ENCODE data around the gene MEGF6. TPM values are rescaled to one million over a fixed set of nuclear protein-coding genes. Genes with fewer than 3 reads are reported as not detected.

Gene MEGF6
- total and polyA plus RNA-seq, 2 donors (not counting 1 experiment from before 2014, with no cell fraction given): 43.2 to 77.3 TPM

GRCh38 chr1:3495776-3496745 lies 115.2 kb downstream of the MEGF6 start:
- intact Hi-C loops (cut with micrococcal nuclease): no loop called here
- ChIA-PET POLR2A (no interaction called here), CTCF (no interaction called here)
- H3K4me3 ChIP-seq (ENCODE audit: control extremely low read depth in 1 of 5, extremely low read depth in 1 of 5, insufficient read depth in 1 of 5, low read depth in 2 of 5, low read length in 4 of 5): no peak overlapping the region
- no peaks in the 10 kb centered on the region for H3K27me3 ChIP-seq (replicated peaks in 1 of 4; ENCODE audit: control extremely low read depth in 1 of 4, control insufficient read depth in 3 of 4, insufficient read depth in 4 of 4, low read length in 3 of 4)
- no peak overlapping the region for H3K27ac ChIP-seq (ENCODE audit: low read length in 2 of 2)
- H4K20me1 ChIP-seq (ENCODE audit: control insufficient read depth, insufficient read depth, low read length, poor library complexity, severe bottlenecking): peaks cover 2% of the 10 kb centered on the region
- H3K9me3 ChIP-seq (ENCODE audit: control extremely low read depth in 1 of 3, control insufficient read depth in 2 of 3, insufficient read depth in 1 of 3, low read length in 2 of 3): no peaks in the 10 kb centered on the region
- ATAC-seq (ENCODE audit: low read depth) (no peak), DNase-seq (no peak)
- Mint-ChIP-seq H3K4me3 (no peak overlapping the region), H3K27ac (no peak overlapping the region), H3K9me3 (ENCODE audit: insufficient read depth) (no peaks in the 10 kb centered on the region), H3K27me3 (no peaks in the 10 kb centered on the region), H3K4me1 (peaks cover 5% of the 10 kb centered on the region)
- H3K4me2 ChIP-seq (replicated peaks; ENCODE audit: low read depth, low read length, poor library complexity, severe bottlenecking): no peak overlapping the region
- H3K79me2 ChIP-seq (ENCODE audit: control insufficient read depth, insufficient read depth, low read length): no peaks in the 10 kb centered on the region
- H3K4me1 ChIP-seq (ENCODE audit: control insufficient read depth in 2 of 2, insufficient read depth in 2 of 2, low read length in 2 of 2): peaks cover 0 to 5% of the 10 kb centered on the region in 2 donors
- H3K9ac ChIP-seq (ENCODE audit: low read length): no peak overlapping the region
- no peaks in the 10 kb centered on the region for H3K36me3 ChIP-seq (replicated peaks in 1 of 2; ENCODE audit: control extremely low read depth in 1 of 2, control insufficient read depth in 1 of 2, extremely low read depth in 1 of 2, insufficient read depth in 2 of 2, low read length in 1 of 2)
- 87% methylated on average over 29 of the region's 36 CpGs for WGBS (ENCODE audit: insufficient coverage)
- no peak for TF ChIP-seq CTCF (IDR thresholded peaks at IDR 0.05)
- TF ChIP-seq EZH2 (IDR thresholded peaks at IDR 0.05; ENCODE audit: borderline replicate concordance, insufficient read depth, low read depth, low read length, poor library complexity, severe bottlenecking): no peak
- no peak overlapping the region for H2AFZ ChIP-seq (ENCODE audit: insufficient read depth, low read depth, low read length, poor library complexity, severe bottlenecking)
